Smooth muscle cell (in vitro differentiated cells): ENCODE results near the gene PGAM1. TPM values are rescaled to one million over a fixed set of nuclear protein-coding genes. Genes with fewer than 3 reads are reported as not detected.

Experiments
- DNase-seq: peaks from one replicate; lab custom pipeline; 2025; ENCODE audit not compliant: unreplicated experiment; lab: John Stamatoyannopoulos, UW
- H2AFZ ChIP-seq: fragments of 200-600 bp; sonication (generic); 2 replicates; pipeline ENCODE4 v1.6.0; 2016; ENCODE audit warnings: antibody characterized with exemption, low read depth, mild to moderate bottlenecking
- H3F3A ChIP-seq: fragments of 200-600 bp; sonication (generic); 2 replicates; pipeline ENCODE4 v1.6.0; 2017; ENCODE audit warnings: antibody characterized with exemption, low read depth
- H3K27ac ChIP-seq: fragments of 200-600 bp; sonication (generic); 2 replicates; pipeline ENCODE4 v1.5.1; 2016; ENCODE audit warnings: low read depth, mild to moderate bottlenecking
- H3K27me3 ChIP-seq: fragments of 200-600 bp; sonication (generic); 2 replicates; pipeline ENCODE4 v1.6.1; 2016; ENCODE audit warnings: low read depth, mild to moderate bottlenecking
- H3K36me3 ChIP-seq: fragments of 200-600 bp; sonication (generic); 2 replicates; pipeline ENCODE4 v1.5.1; 2016; ENCODE audit warnings: low read depth
- H3K4me1 ChIP-seq: fragments of 200-600 bp; sonication (generic); 2 replicates; pipeline ENCODE4 v1.5.1; 2016; ENCODE audit warnings: low read depth
- H3K4me2 ChIP-seq: fragments of 200-600 bp; sonication (generic); 2 replicates; pipeline ENCODE4 v1.6.0; 2016; ENCODE audit warnings: mild to moderate bottlenecking
- H3K4me3 ChIP-seq: fragments of 200-600 bp; sonication (generic); 2 replicates; pipeline ENCODE4 v1.5.1; 2016; ENCODE audit warnings: mild to moderate bottlenecking
- H3K79me2 ChIP-seq: fragments of 200-600 bp; sonication (generic); 2 replicates; pipeline ENCODE4 v1.6.0; 2016; ENCODE audit warnings: low read depth, mild to moderate bottlenecking
- H3K9ac ChIP-seq: fragments of 200-600 bp; sonication (generic); 2 replicates; pipeline ENCODE4 v1.6.0; 2016; ENCODE audit warnings: low read depth
- H3K9me3 ChIP-seq: fragments of 200-600 bp; sonication (generic); replicated peaks from 2 replicates; pipeline ENCODE4 v1.5.1; 2016; ENCODE audit warnings: low read depth
- H4K20me1 ChIP-seq: fragments of 200-600 bp; sonication (generic); 2 replicates; pipeline ENCODE4 v1.6.0; 2016; ENCODE audit warnings: low read depth
- CTCF ChIP-seq: fragments of 200-600 bp; sonication (generic); IDR thresholded peaks from 2 replicates; pipeline ENCODE4 v1.5.1; 2017; ENCODE audit warnings: borderline replicate concordance, mild to moderate bottlenecking, antibody characterized with exemption; ENCODE audit not compliant: insufficient read depth, poor library complexity, severe bottlenecking
- WGBS: methylation state at CpG from one replicate; pipeline ENCODE4 v1.1.7; 2016; ENCODE audit warnings: low lambda C conversion rate; 5-methylcytosine and 5-hydroxymethylcytosine counted together
- polyA plus RNA-seq: library from polyadenylated mRNA; unstranded; fragments of >200 nt; fragmentation: Nextera tagmentation; extraction: Ambion mirVana; gene quantifications from 2 replicates; pipeline ENCODE4 v1.2.1, GENCODE V29; 2016
- total RNA-seq: library from RNA; depleted of rRNA; stranded (reverse); fragments of >200 nt; gene quantifications from 2 replicates; pipeline ENCODE4 v1.2.3, GENCODE V29; 2014

The PGAM1 gene
- total and polyA plus RNA-seq, 2 experiments from 2014 or later = 725 to 957 TPM

GRCh38 chr10:97445722-97446639, 20.0 kb downstream of the PGAM1 start, which contains the start of the genes EXOSC1 and ZDHHC16:
EXOSC1 (minus strand) TSS chr10:97446006; CDS start chr10:97445985, 21 bp downstream.
ZDHHC16 (plus strand) TSS chr10:97446175; CDS start chr10:97451676, 5,501 bp downstream.
- 1% methylated on average over 58 of the region's 66 CpGs for WGBS
- no peaks in the 10 kb centered on the region for H3K27me3 ChIP-seq
- peak; percentile 58 for DNase-seq

DNA sequence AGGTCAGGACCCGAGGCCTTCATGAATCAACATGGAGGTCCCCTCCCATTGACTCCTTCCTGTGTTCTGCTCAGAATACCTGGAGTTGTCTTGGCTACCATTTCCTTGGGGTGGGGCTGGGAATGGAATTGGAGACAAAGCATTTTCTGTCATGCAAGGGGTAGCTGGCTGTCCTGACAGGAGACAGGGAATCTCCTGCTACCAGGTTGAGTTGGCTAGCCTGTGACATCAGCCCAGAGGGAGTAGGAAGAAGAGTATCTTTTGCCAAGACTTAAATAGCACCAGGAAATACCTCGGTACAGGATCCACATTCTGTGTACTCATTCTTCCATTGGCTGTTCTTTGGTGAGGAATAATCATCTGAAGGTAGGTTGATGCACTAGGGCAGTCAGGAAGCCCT, 24.8 kb downstream of the PGAM1 start:
- no peak overlapping the region for H3K9ac ChIP-seq
- no peak overlapping the region for H3K4me3 ChIP-seq
- peaks cover 14% of the 10 kb centered on the region for H3K4me1 ChIP-seq
- no peak overlapping the region for H3K4me2 ChIP-seq
- DNase-seq = no peak
- H3K79me2 ChIP-seq = peaks cover 56% of the 10 kb centered on the region
- H2AFZ ChIP-seq = no peak overlapping the region
- H4K20me1 ChIP-seq = peaks cover 74% of the 10 kb centered on the region
- no peak for TF ChIP-seq CTCF
- no peak overlapping the region for H3K27ac ChIP-seq
- H3K27me3 ChIP-seq = no peaks in the 10 kb centered on the region
- peaks cover 7% of the 10 kb centered on the region for H3F3A ChIP-seq
- no peaks in the 10 kb centered on the region for H3K9me3 ChIP-seq
- 98% methylated on average over 2 of the region's 2 CpGs for WGBS
- H3K36me3 ChIP-seq = no peaks in the 10 kb centered on the region

More at GRCh38 chr10:97445722-97446639, 20.0 kb downstream of the PGAM1 start, which contains the start of the genes EXOSC1 and ZDHHC16:
- peak within 1 kb of the TSS; percentile 73 for H2AFZ ChIP-seq
- no peaks in the 10 kb centered on the region for H3K36me3 ChIP-seq
- no peak for TF ChIP-seq CTCF
- H4K20me1 ChIP-seq = peaks cover 29% of the 10 kb centered on the region
- H3K9me3 ChIP-seq = no peaks in the 10 kb centered on the region
- peaks cover 67% of the 10 kb centered on the region for H3K79me2 ChIP-seq
- H3K27ac ChIP-seq = peak within 1 kb of the TSS; percentile 12
- H3K4me1 ChIP-seq = peaks cover 21% of the 10 kb centered on the region
- peak within 1 kb of the TSS; percentile 91 for H3K4me2 ChIP-seq
- peak within 1 kb of the TSS; percentile 68 for H3K4me3 ChIP-seq
- H3K9ac ChIP-seq = peak within 1 kb of the TSS; percentile 71
- H3F3A ChIP-seq = no peaks in the 10 kb centered on the region

DNA sequence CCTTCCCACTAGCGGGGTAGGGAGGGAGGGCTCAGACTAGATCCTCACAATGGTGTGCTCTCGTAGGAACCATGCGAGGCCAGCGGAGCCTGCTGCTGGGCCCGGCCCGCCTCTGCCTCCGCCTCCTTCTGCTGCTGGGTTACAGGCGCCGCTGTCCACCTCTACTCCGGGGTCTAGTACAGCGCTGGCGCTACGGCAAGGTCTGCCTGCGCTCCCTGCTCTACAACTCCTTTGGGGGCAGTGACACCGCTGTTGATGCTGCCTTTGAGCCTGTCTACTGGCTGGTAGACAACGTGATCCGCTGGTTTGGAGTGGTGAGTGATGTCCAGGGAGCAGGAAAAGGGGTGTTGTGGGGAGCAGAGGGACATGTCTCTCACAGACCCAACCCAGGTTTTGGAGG, 25.6 kb downstream of the PGAM1 start:
- Histone ChIP-seq H3K79me2 (peaks cover 52% of the 10 kb centered on the region), H3K9ac (no peak overlapping the region), H3K4me2 (no peak overlapping the region), H3K27ac (no peak overlapping the region), H3K4me3 (no peak overlapping the region), H3K27me3 (no peaks in the 10 kb centered on the region), H3F3A (peaks cover 12% of the 10 kb centered on the region), H3K4me1 (peaks cover 12% of the 10 kb centered on the region), H3K9me3 (no peaks in the 10 kb centered on the region), H4K20me1 (peaks cover 75% of the 10 kb centered on the region), H2AFZ (no peak overlapping the region), H3K36me3 (no peaks in the 10 kb centered on the region)
- DNase-seq = no peak
- TF ChIP-seq CTCF = no peak
- 98% methylated on average over 17 of the region's 17 CpGs for WGBS
